ENCODE results near the gene MAP6.

MAP6 gene

GRCh38 chr11:75632962-75633361 is 35.9 kb downstream of the MAP6 start:
- WGBS, 2 experiments, result 98 to 100% methylated on average over 2 of the region's 2 CpGs
- H3K4me1 ChIP-seq (ENCODE audit: control insufficient read depth, insufficient read depth, low read length), result peaks cover 18% of the 10 kb centered on the region

GRCh38 chr11:75632450-75632849 is 36.4 kb downstream of the MAP6 start:
- Histone ChIP-seq H3K36me3 (ENCODE audit: control insufficient read depth, insufficient read depth, low read length) (no peaks in the 10 kb centered on the region), H3K9me3 (ENCODE audit: control insufficient read depth, low read length) (no peaks in the 10 kb centered on the region), H3K4me3 (ENCODE audit: insufficient read depth, low read depth, low read length) (no peak overlapping the region), H3K27me3 (ENCODE audit: control insufficient read depth, insufficient read depth, low read length, poor library complexity, severe bottlenecking) (no peaks in the 10 kb centered on the region), H3K27ac (ENCODE audit: insufficient read depth, low read depth, low read length, poor library complexity, severe bottlenecking) (no peak overlapping the region), H3K4me1 (ENCODE audit: control insufficient read depth, insufficient read depth, low read length) (peaks cover 23% of the 10 kb centered on the region)
- WGBS, 2 experiments, result 100% methylated on average over 1 to 2 of the region's 2 CpGs

More at GRCh38 chr11:75632962-75633361, 35.9 kb downstream of the MAP6 start:
- no peaks in the 10 kb centered on the region for H3K9me3 ChIP-seq (ENCODE audit: control insufficient read depth, low read length)
- H3K27me3 ChIP-seq (ENCODE audit: control insufficient read depth, insufficient read depth, low read length, poor library complexity, severe bottlenecking), result no peaks in the 10 kb centered on the region
- no peak overlapping the region for H3K4me3 ChIP-seq (ENCODE audit: insufficient read depth, low read depth, low read length)
- H3K36me3 ChIP-seq (ENCODE audit: control insufficient read depth, insufficient read depth, low read length), result no peaks in the 10 kb centered on the region
- H3K27ac ChIP-seq (ENCODE audit: insufficient read depth, low read depth, low read length, poor library complexity, severe bottlenecking), result no peak overlapping the region

GRCh38 chr11:75631086-75631730 is 37.6 kb downstream of the MAP6 start:
- peaks cover 26% of the 10 kb centered on the region for H3K4me1 ChIP-seq (ENCODE audit: control insufficient read depth, insufficient read depth, low read length)
- no peaks in the 10 kb centered on the region for H3K27me3 ChIP-seq (ENCODE audit: control insufficient read depth, insufficient read depth, low read length, poor library complexity, severe bottlenecking)
- no peaks in the 10 kb centered on the region for H3K36me3 ChIP-seq (ENCODE audit: control insufficient read depth, insufficient read depth, low read length)
- H3K27ac ChIP-seq (ENCODE audit: insufficient read depth, low read depth, low read length, poor library complexity, severe bottlenecking), result no peak overlapping the region
- H3K9me3 ChIP-seq (ENCODE audit: control insufficient read depth, low read length), result no peaks in the 10 kb centered on the region
- 72 to 78% methylated on average over 2 of the region's 2 CpGs for WGBS, 2 experiments
- no peak overlapping the region for H3K4me3 ChIP-seq (ENCODE audit: insufficient read depth, low read depth, low read length)

GRCh38 chr11:75627906-75628668 is 40.8 kb downstream of the MAP6 start:
- H3K27ac ChIP-seq (ENCODE audit: insufficient read depth, low read depth, low read length, poor library complexity, severe bottlenecking), result no peak overlapping the region

GRCh38 chr11:75626889-75627529 is 41.8 kb downstream of the MAP6 start:
- Histone ChIP-seq H3K9me3 (ENCODE audit: control insufficient read depth, low read length) (no peaks in the 10 kb centered on the region), H3K36me3 (ENCODE audit: control insufficient read depth, insufficient read depth, low read length) (no peaks in the 10 kb centered on the region), H3K27me3 (ENCODE audit: control insufficient read depth, insufficient read depth, low read length, poor library complexity, severe bottlenecking) (no peaks in the 10 kb centered on the region), H3K27ac (ENCODE audit: insufficient read depth, low read depth, low read length, poor library complexity, severe bottlenecking) (no peak overlapping the region), H3K4me3 (ENCODE audit: insufficient read depth, low read depth, low read length) (no peak overlapping the region), H3K4me1 (ENCODE audit: control insufficient read depth, insufficient read depth, low read length) (peaks cover 30% of the 10 kb centered on the region)
- WGBS, 2 experiments, result 80 to 89% methylated on average over 8 of the region's 8 CpGs

More at GRCh38 chr11:75627906-75628668, 40.8 kb downstream of the MAP6 start:
- H3K36me3 ChIP-seq (ENCODE audit: control insufficient read depth, insufficient read depth, low read length), result no peaks in the 10 kb centered on the region
- no peaks in the 10 kb centered on the region for H3K27me3 ChIP-seq (ENCODE audit: control insufficient read depth, insufficient read depth, low read length, poor library complexity, severe bottlenecking)
- WGBS, 2 experiments, result 64 to 72% methylated on average over 10 to 11 of the region's 11 CpGs
- peaks cover 30% of the 10 kb centered on the region for H3K4me1 ChIP-seq (ENCODE audit: control insufficient read depth, insufficient read depth, low read length)
- no peak overlapping the region for H3K4me3 ChIP-seq (ENCODE audit: insufficient read depth, low read depth, low read length)
- no peaks in the 10 kb centered on the region for H3K9me3 ChIP-seq (ENCODE audit: control insufficient read depth, low read length)

GRCh38 chr11:75625991-75626888 is 42.6 kb downstream of the MAP6 start:
- Histone ChIP-seq H3K27me3 (ENCODE audit: control insufficient read depth, insufficient read depth, low read length, poor library complexity, severe bottlenecking) (no peaks in the 10 kb centered on the region), H3K4me1 (ENCODE audit: control insufficient read depth, insufficient read depth, low read length) (peaks cover 25% of the 10 kb centered on the region), H3K9me3 (ENCODE audit: control insufficient read depth, low read length) (no peaks in the 10 kb centered on the region), H3K4me3 (ENCODE audit: insufficient read depth, low read depth, low read length) (no peak overlapping the region), H3K27ac (ENCODE audit: insufficient read depth, low read depth, low read length, poor library complexity, severe bottlenecking) (no peak overlapping the region), H3K36me3 (ENCODE audit: control insufficient read depth, insufficient read depth, low read length) (no peaks in the 10 kb centered on the region)
- WGBS, 2 experiments, result 93 to 96% methylated on average over 8 of the region's 8 CpGs

GRCh38 chr11:75625021-75625420 is 43.8 kb downstream of the MAP6 start:
- H3K4me3 ChIP-seq (ENCODE audit: insufficient read depth, low read depth, low read length), result no peak overlapping the region
- H3K9me3 ChIP-seq (ENCODE audit: control insufficient read depth, low read length), result no peaks in the 10 kb centered on the region
- WGBS, 2 experiments, result 66 to 82% methylated on average over 3 to 4 of the region's 4 CpGs
- H3K27ac ChIP-seq (ENCODE audit: insufficient read depth, low read depth, low read length, poor library complexity, severe bottlenecking), result no peak overlapping the region
- no peaks in the 10 kb centered on the region for H3K27me3 ChIP-seq (ENCODE audit: control insufficient read depth, insufficient read depth, low read length, poor library complexity, severe bottlenecking)
- no peaks in the 10 kb centered on the region for H3K36me3 ChIP-seq (ENCODE audit: control insufficient read depth, insufficient read depth, low read length)
- H3K4me1 ChIP-seq (ENCODE audit: control insufficient read depth, insufficient read depth, low read length), result peaks cover 25% of the 10 kb centered on the region

GRCh38 chr11:75616281-75616680 is 52.6 kb downstream of the MAP6 start:
- 64 to 74% methylated on average over 5 of the region's 5 CpGs for WGBS, 2 experiments
- H3K27me3 ChIP-seq (ENCODE audit: control insufficient read depth, insufficient read depth, low read length, poor library complexity, severe bottlenecking), result no peaks in the 10 kb centered on the region

GRCh38 chr11:75615751-75616150 is 53.1 kb downstream of the MAP6 start:
- Histone ChIP-seq H3K9me3 (ENCODE audit: control insufficient read depth, low read length) (no peaks in the 10 kb centered on the region), H3K4me1 (ENCODE audit: control insufficient read depth, insufficient read depth, low read length) (peaks cover 7% of the 10 kb centered on the region), H3K36me3 (ENCODE audit: control insufficient read depth, insufficient read depth, low read length) (no peaks in the 10 kb centered on the region), H3K4me3 (ENCODE audit: insufficient read depth, low read depth, low read length) (no peak overlapping the region), H3K27me3 (ENCODE audit: control insufficient read depth, insufficient read depth, low read length, poor library complexity, severe bottlenecking) (no peaks in the 10 kb centered on the region), H3K27ac (ENCODE audit: insufficient read depth, low read depth, low read length, poor library complexity, severe bottlenecking) (no peak overlapping the region)
- WGBS, 2 experiments, result 54 to 62% methylated on average over 7 of the region's 7 CpGs

More at GRCh38 chr11:75616281-75616680, 52.6 kb downstream of the MAP6 start:
- Histone ChIP-seq H3K4me3 (ENCODE audit: insufficient read depth, low read depth, low read length) (no peak overlapping the region), H3K4me1 (ENCODE audit: control insufficient read depth, insufficient read depth, low read length) (peaks cover 7% of the 10 kb centered on the region), H3K27ac (ENCODE audit: insufficient read depth, low read depth, low read length, poor library complexity, severe bottlenecking) (no peak overlapping the region), H3K36me3 (ENCODE audit: control insufficient read depth, insufficient read depth, low read length) (no peaks in the 10 kb centered on the region), H3K9me3 (ENCODE audit: control insufficient read depth, low read length) (no peaks in the 10 kb centered on the region)
